Stimulated activated CD4-positive, alpha-beta T cell treated with anti-CD3 and anti-CD28 coated beads, Interleukin-15, amount 100 ng/mL, for 24 hours (primary cell): Measurements from ENCODE around the gene RAB26.

Source experiments
- DNase-seq: peaks from one replicate; pipeline ENCODE4 v3.0.0-alpha.2; 2020

Gene RAB26

GRCh38 chr16:2181952-2182351 lies 33.5 kb downstream of the RAB26 start:
- DNase-seq = no peak

- DNase-seq = no peak
Measured at GRCh38 chr16:2183671-2184070, 35.2 kb downstream of the RAB26 start.

- no peak for DNase-seq
Measured at GRCh38 chr16:2184346-2184745, 35.9 kb downstream of the RAB26 start.

- DNase-seq = no peak
Measured at GRCh38 chr16:2184962-2185361, 36.5 kb downstream of the RAB26 start.

- DNase-seq = no peak
Measured at GRCh38 chr16:2186064-2186463, 37.6 kb downstream of the RAB26 start.

- no peak for DNase-seq
Measured at GRCh38 chr16:2186505-2186904, 38.1 kb downstream of the RAB26 start.

GRCh38 chr16:2187212-2187611 lies 38.8 kb downstream of the RAB26 start:
- no peak for DNase-seq

- DNase-seq = no peak
Measured at GRCh38 chr16:2188395-2188794, 40.0 kb downstream of the RAB26 start.

- DNase-seq = no peak
Measured at GRCh38 chr16:2189252-2189893, 40.9 kb downstream of the RAB26 start.

GRCh38 chr16:2190002-2190658 lies 41.7 kb downstream of the RAB26 start:
- no peak for DNase-seq

- no peak for DNase-seq
Measured at GRCh38 chr16:2190659-2191445, 42.4 kb downstream of the RAB26 start.

GRCh38 chr16:2191446-2191706 lies 43.0 kb downstream of the RAB26 start:
- no peak for DNase-seq

GRCh38 chr16:2194166-2194834 lies 45.9 kb downstream of the RAB26 start:
- DNase-seq = peak; percentile 44

GRCh38 chr16:2194852-2195321 lies 46.5 kb downstream of the RAB26 start:
- peak; percentile 63 for DNase-seq

- no peak for DNase-seq
Measured at GRCh38 chr16:2195322-2196161, 47.1 kb downstream of the RAB26 start.

- DNase-seq = no peak
Measured at GRCh38 chr16:2196162-2196980, 47.9 kb downstream of the RAB26 start, which contains the start of gene CASKIN1. Gene CASKIN1, minus strand, starts transcription at chr16:2196605. Its CDS starts 173 bp downstream, at chr16:2196432.

GRCh38 chr16:2196981-2197511 lies 48.6 kb downstream of the RAB26 start:
- DNase-seq = no peak

- no peak for DNase-seq
Measured at GRCh38 chr16:2197765-2198164, 49.3 kb downstream of the RAB26 start.

GRCh38 chr16:2198283-2198682 lies 49.9 kb downstream of the RAB26 start:
- no peak for DNase-seq

- DNase-seq = no peak
Measured at GRCh38 chr16:2199095-2199494, 50.7 kb downstream of the RAB26 start.

- no peak for DNase-seq
Measured at GRCh38 chr16:2199621-2200139, 51.3 kb downstream of the RAB26 start.
